NCI-H1092 treated with DMSO at 0.1 percent for 48 hours (cell line): ENCODE results near the gene SIPA1.
A peak's percentile ranks its signal among the peaks of the same experiment; 100 is the strongest.
"Not testable (repeated sequence)": the region's sequence is repeated elsewhere in the genome, so short reads cannot be mapped to it uniquely, and the experiment has no call there.

Experiments used
- DNase-seq: peaks from one replicate; lab custom pipeline; 2025; lab: John Stamatoyannopoulos, UW

Gene SIPA1

GRCh38 chr11:65645710-65646109, 7.8 kb downstream of the SIPA1 start:
- no peak for DNase-seq

DNA sequence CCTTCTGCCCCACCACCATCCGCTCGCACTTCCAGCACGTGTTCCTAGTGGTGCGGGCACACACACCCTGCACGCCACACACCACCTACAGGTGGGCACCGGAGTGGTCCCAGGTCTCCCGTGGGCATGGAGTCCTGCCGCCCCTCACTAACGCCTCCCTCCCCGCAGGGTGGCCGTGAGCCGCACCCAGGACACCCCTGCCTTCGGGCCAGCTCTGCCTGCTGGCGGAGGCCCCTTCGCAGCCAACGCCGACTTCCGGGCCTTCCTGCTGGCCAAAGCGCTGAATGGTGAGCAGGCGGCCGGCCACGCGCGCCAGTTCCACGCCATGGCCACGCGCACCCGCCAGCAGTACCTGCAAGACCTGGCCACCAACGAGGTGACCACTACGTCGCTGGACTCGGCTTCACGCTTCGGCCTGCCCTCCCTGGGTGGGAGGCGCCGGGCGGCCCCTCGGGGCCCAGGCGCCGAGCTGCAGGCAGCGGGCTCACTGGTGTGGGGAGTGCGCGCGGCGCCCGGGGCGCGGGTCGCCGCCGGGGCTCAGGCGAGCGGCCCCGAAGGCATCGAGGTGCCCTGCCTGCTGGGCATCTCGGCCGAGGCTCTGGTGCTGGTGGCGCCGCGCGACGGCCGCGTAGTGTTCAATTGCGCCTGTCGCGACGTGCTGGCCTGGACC, 8.5 kb downstream of the SIPA1 start:
- DNase-seq: no peak

DNA sequence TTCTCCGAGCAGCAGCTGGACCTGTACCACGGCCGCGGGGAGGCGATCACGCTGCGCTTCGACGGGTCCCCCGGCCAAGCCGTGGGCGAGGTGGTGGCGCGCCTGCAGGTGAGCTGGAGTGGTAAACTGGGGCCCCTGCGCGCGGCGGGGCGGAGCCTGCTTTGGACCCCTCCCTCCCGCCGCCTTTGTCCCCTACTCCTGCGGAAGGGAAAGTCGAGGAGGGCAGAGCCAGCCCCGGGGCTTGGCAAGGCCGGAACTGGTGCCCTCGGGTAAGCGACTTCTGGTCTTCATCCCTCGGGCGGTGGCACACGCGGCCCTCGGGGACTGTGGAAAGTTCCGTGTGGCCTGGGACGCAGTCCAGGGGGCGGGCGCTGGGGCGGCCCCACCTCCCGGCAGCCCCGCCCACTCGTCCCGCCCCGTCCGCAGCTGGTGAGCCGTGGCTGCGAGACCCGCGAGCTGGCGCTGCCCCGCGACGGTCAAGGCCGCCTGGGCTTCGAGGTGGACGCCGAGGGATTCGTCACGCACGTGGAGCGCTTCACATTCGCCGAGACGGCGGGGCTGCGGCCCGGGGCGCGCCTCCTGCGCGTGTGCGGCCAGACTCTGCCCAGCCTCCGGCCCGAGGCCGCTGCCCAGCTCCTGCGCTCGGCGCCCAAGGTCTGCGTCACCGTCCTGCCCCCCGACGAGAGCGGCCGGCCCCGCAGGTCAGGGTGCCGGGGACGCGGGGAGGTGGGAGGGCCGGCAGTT, 9.2 kb downstream of the SIPA1 start:
- DNase-seq: no peak

DNA sequence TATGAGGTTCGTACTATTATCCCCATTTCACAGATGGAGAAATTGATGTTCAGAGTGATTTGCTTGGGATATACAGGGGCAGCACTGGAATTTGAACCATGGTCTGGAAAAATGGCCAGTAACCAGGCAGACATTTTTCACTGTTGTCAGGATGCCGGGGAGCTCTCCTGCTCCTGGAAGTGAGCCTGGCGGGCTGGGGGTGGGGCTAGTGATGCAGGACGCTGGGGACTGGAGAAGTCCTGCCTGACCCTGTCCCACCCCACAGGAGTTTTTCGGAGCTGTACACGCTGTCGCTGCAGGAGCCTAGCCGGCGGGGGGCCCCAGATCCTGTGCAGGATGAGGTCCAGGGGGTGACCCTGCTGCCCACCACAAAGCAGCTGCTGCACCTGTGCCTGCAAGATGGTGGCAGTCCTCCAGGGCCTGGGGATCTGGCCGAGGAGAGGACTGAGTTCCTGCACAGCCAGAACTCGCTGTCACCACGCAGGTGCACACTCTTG, 11.1 kb downstream of the SIPA1 start:
- DNase-seq: no peak

DNA sequence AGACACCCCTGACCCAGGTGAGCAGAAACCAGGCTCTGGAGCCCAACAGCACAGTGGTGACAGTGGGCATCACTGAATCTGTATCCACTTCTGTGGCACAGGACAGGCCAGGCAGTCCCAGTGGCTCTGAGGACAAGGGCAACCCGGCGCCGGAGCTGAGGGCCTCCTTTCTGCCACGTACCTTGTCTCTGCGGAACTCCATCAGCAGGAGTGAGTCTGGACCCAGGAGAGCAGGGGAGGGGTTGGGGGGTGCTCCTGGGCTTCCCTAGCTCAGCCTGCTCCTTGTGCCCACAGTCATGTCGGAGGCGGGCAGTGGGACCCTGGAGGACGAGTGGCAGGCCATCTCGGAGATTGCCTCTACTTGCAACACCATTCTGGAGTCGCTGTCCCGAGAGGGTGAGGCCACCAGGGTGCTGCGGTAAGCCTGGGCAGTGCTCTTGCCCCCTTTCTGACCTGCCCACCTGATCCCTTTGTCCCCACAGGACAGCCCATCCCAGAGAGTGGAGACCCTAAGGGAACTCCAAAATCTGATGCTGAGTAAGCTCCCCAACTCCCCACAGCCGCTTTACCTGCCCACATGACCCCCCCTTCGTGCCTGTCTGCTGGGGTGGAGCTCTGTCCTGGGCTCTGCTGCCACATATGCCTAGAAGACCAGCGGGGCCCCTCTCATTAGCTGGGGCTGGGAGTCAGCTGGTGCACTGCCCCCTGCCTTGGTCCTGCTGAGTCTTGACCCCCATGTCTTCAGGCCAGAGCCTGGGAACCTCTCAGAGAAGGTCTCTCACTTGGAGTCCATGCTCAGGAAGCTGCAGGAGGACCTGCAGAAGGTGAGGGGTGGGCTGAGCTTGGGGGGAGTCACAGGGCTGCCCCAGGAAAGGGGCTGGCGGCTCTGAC, 12.0 kb downstream of the SIPA1 start:
- DNase-seq: no peak

- no peak for DNase-seq
Observed at GRCh38 chr11:65650547-65651338, 12.8 kb downstream of the SIPA1 start.

DNA sequence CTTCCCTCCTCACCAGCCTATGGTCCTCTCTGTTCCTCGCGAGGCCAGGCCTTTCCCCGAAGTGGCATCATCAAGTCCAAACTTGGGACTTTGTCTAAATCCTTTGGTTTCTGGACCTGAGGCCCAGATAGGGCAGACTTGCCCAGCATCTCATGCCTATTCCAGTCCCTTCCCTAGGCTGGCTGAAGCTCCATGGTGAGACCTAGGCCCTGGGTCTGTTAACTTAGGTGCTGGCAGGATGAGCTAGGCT, 13.4 kb downstream of the SIPA1 start:
- DNase-seq: no peak

DNA sequence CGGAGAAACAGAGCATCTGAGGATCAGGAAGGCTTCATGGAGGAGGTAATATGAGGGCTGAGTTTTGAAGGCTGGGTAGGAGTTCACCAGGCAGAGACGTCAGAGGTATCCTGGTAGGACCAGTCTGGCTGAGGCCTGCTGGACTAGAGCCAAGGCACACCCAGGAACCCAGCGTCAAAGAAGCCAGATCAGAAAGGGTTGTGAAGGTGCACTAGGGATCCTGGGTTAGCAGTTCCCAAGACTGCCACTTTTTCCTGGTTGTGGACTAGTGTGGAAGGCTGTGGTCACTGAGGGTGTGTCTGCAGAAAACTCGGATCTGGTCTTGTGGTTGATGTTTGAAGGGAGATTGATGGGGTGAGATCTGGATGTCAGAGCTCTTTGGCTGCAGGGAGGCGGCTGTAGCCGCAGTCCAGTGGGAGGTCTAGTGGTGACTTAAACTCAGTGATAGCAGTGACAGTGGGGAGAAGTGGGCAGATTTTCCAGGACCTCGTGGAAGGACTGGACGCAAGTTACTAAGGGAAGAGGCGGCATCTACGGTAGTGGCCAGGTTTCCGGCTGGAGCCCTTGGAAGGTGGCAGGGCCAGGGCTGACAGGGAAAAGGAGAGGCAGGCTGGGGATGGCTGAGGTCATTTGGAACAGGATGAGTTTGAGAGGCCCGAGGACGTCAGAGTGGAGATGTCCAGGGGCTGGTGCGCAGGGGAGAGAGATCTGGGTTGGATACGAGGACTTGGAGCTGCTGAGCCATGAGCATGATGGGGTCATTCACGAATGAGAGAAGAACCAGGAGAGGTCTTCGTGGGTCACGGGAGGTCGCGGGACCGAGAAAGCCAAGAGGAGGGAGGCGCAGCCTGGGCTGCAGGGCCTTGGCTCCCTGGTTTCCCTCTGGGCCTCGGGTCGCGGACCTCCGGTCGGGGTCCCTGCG, 13.9 kb downstream of the SIPA1 start:
- DNase-seq: no peak

DNA sequence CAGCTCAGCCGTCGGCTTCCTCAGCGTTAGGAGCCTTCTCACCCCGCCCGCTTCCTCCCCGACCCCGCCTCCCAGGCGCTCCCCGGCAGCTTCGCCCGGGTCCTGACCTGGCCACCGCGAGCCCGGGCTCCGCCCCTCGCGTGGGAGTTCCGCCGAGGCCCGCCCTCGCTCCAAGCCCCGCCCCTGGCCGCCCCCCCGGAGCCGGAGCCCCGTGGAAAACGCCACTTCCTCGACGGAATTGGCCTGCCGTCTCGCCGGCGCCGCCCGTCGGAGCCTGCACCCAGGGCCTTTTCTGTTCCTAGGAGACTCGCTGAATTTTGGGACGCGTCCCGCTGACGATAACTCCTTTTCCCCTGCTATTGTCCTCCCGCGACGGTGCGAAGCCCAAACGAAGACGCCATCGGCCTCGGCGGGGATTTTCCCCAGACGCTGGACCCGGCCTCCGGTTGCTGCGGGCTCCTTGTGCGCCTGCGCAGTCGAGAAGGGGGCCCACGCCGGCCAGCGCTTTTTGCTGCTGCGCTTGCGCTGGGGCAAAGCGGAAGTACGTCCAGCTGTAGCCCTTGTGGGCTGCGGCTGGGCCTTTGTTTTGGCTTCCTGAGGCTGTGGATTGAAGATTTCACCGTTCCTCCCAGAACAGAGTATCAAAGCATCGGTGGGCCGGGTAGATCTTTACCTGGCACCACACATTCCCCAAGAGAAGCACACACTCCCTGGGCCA, 14.8 kb downstream of the SIPA1 start:
- peak; percentile 94 for DNase-seq

DNA sequence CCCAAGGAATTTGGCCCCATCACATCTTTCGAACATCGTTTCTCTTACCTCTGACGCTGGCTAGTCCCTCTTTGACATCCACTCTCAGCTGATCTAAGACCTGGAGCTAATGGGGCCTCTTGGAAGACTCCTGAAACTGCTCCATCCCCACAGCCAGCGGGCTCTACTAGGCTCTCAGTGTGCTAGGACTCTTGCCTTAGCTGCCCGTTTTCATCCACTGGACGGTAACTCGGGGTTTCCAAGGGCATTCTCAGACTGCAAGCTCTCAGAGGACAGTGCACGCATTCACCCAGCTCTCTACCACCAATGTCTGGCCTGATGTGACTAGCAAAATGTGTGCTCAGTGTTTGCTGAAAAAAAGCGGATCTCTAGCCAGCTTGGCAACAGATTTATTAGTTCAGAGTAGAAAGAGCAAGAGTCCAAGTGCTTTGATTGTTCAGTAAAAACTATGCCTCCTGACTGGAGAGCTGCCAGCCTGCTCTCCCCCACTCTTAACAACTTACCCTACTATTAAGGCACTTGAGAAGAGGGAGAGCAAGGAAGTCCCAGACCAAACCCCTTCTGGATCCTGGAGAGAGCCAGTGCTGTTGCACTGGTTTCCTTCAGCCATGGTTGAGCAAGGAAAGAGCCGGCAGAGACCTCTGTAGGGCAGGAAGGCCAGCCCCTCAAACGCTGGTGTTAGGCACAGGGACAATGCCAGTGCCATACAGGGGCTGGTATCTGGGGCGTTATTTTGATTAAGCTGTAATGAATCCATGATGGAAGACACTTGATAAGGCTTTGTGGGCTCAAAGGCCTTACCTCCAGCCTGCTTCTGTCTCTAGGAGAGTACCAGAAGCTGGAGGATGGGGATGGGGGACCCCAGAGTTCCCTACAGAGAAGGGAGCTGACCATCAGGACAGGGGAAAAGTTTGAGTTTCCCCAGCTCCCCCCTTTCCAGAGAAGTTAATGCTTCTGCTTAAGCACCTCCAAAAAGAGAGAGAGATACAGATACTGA, 15.6 kb downstream of the SIPA1 start:
- DNase-seq: no peak

- DNase-seq: no peak
Observed at GRCh38 chr11:65654375-65655349, 16.8 kb downstream of the SIPA1 start.

GRCh38 chr11:65655570-65656332, 17.9 kb downstream of the SIPA1 start:
- no peak for DNase-seq

DNA sequence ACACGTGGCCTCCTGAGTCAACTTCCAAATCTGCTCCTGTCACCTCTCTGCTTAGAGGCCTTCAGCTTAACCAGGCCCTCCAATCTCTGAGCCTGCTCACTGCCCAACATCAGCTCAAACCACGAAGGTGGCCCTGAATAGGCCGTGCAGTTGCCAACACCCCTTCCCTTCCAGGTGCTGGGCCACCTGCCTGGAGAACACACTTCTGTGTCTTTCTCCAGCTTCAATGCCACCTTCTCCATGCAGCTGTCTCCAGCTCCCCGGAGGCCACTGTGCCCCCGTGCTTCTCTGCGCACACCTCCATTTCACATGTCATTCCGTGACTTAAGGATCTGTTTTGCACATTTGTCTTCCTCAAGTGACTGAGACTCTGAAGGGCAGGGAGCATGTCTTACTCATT, 19.5 kb downstream of the SIPA1 start:
- no peak for DNase-seq

DNA sequence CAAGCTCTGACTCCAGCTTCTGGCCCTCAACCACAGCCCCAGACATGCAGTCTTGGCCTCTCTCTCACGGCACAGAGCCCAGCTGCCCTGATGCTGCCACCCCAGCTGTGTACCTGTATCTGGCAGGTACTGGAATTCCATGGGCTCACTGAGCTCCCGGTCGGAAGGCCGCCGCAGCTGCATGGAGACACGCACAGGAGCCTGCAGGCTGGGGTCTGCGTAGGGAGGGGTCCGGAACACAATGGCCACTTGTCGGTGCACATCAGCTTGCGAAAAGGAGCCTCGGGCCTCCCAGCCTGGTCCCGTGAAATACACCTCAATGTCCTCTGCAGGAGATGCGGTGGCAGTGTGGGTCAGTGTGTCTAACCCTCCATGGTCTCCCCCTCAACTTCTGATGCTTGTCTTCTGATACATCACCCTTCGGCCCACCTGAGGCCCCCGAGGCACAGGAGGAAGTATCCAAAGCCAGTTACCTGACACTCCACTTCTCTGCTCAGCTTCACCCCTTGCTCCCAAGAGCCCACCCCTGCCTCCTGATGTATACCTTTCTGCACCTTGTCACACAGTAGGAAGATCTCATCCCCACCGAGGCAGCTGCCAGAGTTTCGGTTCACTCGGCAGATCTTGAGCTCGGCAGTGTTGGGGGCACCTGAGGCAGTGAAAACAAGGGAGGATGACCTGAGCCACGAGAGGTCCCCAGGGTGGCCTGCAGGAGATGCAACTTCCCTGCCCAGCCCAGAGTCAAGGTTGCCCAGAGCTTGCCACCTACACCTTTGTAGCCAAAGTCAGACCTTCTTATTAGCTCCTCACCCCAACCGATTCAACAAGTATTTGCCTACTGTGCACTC, 20.5 kb downstream of the SIPA1 start:
- DNase-seq: no peak

DNA sequence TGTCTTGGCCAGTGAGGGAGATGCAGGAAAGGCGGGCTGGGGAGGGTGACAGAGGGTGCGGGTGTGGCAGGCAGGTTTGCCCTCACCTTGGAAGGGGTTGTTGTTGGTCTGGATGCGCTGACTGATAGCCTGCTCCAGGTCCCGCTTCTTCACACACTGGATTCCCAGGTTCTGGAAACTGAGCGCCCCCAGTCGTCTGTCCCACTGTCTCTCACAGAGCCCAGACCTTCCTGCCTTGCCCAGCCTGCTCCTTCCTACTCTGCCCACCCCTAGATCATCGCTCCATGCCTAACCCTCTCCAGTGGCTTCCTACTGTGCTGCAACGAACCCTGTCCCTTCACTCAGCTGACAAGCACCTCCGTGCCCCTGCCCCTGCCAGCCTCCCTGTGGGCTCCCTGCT, 22.1 kb downstream of the SIPA1 start:
- no peak for DNase-seq

DNA sequence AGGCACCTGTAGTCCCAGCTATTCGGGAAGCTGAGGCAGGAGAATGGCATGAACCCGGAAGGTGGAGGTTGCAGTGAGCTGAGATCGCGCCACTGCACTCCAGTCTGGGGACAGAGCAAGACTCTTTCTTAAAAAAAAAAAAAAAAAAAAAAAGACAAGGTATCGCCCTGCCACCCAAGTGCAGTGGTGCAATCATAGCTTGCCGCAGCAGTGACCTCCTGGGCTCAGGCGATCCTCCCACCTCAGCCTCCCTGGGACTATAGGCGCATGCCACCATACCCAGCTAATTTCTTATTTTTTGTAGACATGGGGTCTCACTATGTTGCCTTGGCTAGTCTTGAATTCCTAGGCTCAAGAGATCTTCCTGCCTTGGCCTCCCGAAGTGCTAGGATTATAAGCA, 23.0 kb downstream of the SIPA1 start:
- DNase-seq: not testable (repeated sequence)
